HCT116 (cell line): ENCODE data around the gene GCNT3. TPM values are rescaled to one million over a fixed set of nuclear protein-coding genes. Genes with fewer than 3 reads are reported as not detected.

Experiments used
- ATAC-seq: fragments of 200-7000 bp; cut with Tn5 transposase; 2 replicates; pipeline ENCODE4 v1.9.1; 2020; ENCODE audit warnings: mild to moderate bottlenecking, moderate library complexity
- BruUV-seq: library from RNA; stranded (reverse); fragments of 400-500 nt; replicated peaks from 2 replicates; lab custom pipeline; 2021; lab: Mats Ljungman, UMichigan
- CTCF ChIA-PET: fragments of 300-600 bp; sonication (Branson Sonifier 250); formaldehyde crosslinking; loops from one replicate; lab custom pipeline; 2021; ENCODE audit warnings: antibody characterized with exemption; lab: Charles Lee
- POLR2A ChIA-PET: fragments of 300-600, 350-600 bp; sonication (Branson Sonifier 250); formaldehyde crosslinking; loops from one replicate; lab custom pipeline; 2021; ENCODE audit warnings: antibody characterized with exemption; lab: Charles Lee
- RAD21 ChIA-PET, 2 experiments: fragments of 300-600 bp; sonication (Branson Sonifier 250); formaldehyde crosslinking; loops; one replicate each; lab custom pipeline; 2023; ENCODE audit warnings: low total read pairs in 2 of 2; ENCODE audit not compliant: uncharacterized antibody in 2 of 2, unreplicated experiment in 2 of 2, low non-redundant PET in 1 of 2; lab: Charles Lee
- DNase-seq: peaks from one replicate; pipeline ENCODE4 v3.0.0-alpha.2; 2010; ENCODE audit warnings: low read depth, low spot score
- H2AFZ ChIP-seq: fragments of 200-600 bp; shearing (Covaris generic), sonication (generic); 2 replicates; pipeline ENCODE4 v1.6.1; 2017; ENCODE audit warnings: low read depth, mixed run types, mixed read lengths, antibody characterized with exemption, low read length; ENCODE audit not compliant: poor library complexity, severe bottlenecking
- H3K27ac ChIP-seq: 2 replicates; pipeline ENCODE4 v1.5.1; 2012; ENCODE audit warnings: low read depth, low read length
- H3K27me3 ChIP-seq: fragments of 200-600 bp; sonication (generic); 2 replicates; pipeline ENCODE4 v1.6.1; 2016; ENCODE audit warnings: mixed run types, low read length, mixed read lengths; ENCODE audit not compliant: insufficient read depth
- H3K36me3 ChIP-seq, 2 experiments: fragments of 200-500 bp in 1 of 2; fragments of 200-600 bp in 1 of 2; sonication (Bioruptor generic) in 1 of 2; sonication (generic) in 1 of 2; 2 replicates each; pipeline versions ENCODE4 v1.5.1 to v1.6.1; 2014 to 2016; ENCODE audit warnings: low read length in 2 of 2, inconsistent platforms in 1 of 2, mixed read lengths in 1 of 2, mixed run types in 1 of 2; ENCODE audit not compliant: insufficient read depth in 2 of 2, control insufficient read depth in 1 of 2
- H3K4me1 ChIP-seq, 2 experiments: fragments of 200-600 bp in 1 of 2; sonication (generic) in 1 of 2; 2 replicates each; pipeline versions ENCODE4 v1.5.1 to v1.6.1; 2012 to 2017; ENCODE audit warnings: low read length in 2 of 2, inconsistent platforms in 1 of 2, mild to moderate bottlenecking in 1 of 2, mixed read lengths in 1 of 2, mixed run types in 1 of 2, moderate library complexity in 1 of 2; ENCODE audit not compliant: insufficient read depth in 2 of 2, control insufficient read depth in 1 of 2
- H3K4me2 ChIP-seq: fragments of 200-600 bp; sonication (generic); 2 replicates; pipeline ENCODE4 v1.6.1; 2017; ENCODE audit warnings: mixed run types, low read length, mixed read lengths
- H3K4me3 ChIP-seq, 2 experiments: fragments of 200-600 bp in 1 of 2; sonication (generic) in 1 of 2; replicated peaks in 1 of 2; 2 replicates each; pipeline ENCODE4 v1.5.1; 2011 to 2016; ENCODE audit warnings: low read length in 2 of 2, control low read depth in 1 of 2, low read depth in 1 of 2, mild to moderate bottlenecking in 1 of 2, mixed read lengths in 1 of 2, mixed run types in 1 of 2
- H3K79me2 ChIP-seq: fragments of 200-600 bp; sonication (generic); 2 replicates; pipeline ENCODE4 v1.6.1; 2017; ENCODE audit warnings: mild to moderate bottlenecking, mixed run types, low read length, moderate library complexity, mixed read lengths; ENCODE audit not compliant: insufficient read depth
- H3K9ac ChIP-seq: fragments of 200-600 bp; sonication (generic); 2 replicates; pipeline ENCODE4 v1.6.1; 2016; ENCODE audit warnings: low read length, mixed read lengths
- H3K9me2 ChIP-seq: fragments of 200-600 bp; sonication (generic), shearing (Covaris generic); 2 replicates; pipeline ENCODE4 v1.6.1; 2017; ENCODE audit warnings: mixed run types, mild to moderate bottlenecking, moderate library complexity; ENCODE audit not compliant: insufficient read depth
- H3K9me3 ChIP-seq, 2 experiments: fragments of 200-500 bp in 1 of 2; fragments of 200-600 bp in 1 of 2; sonication (Bioruptor generic) in 1 of 2; sonication (generic) in 1 of 2; 2 replicates each; pipeline ENCODE4 v1.6.1; 2014 to 2017; ENCODE audit warnings: low read length in 2 of 2, mixed read lengths in 2 of 2, inconsistent platforms in 1 of 2, low read depth in 1 of 2, mild to moderate bottlenecking in 1 of 2, mixed run types in 1 of 2, moderate library complexity in 1 of 2; ENCODE audit not compliant: control insufficient read depth in 1 of 2, insufficient read depth in 1 of 2
- H4K20me1 ChIP-seq: fragments of 200-600 bp; sonication (generic), shearing (Covaris generic); 2 replicates; pipeline ENCODE4 v1.6.1; 2017; ENCODE audit warnings: mixed run types, mild to moderate bottlenecking, moderate library complexity; ENCODE audit not compliant: insufficient read depth
- CBX3 ChIP-seq: IDR thresholded peaks from 2 replicates; pipeline ENCODE4 v1.6.1; 2012; ENCODE audit warnings: low read depth
- FOSL1 ChIP-seq: IDR thresholded peaks from 2 replicates; pipeline ENCODE4 v1.6.1; 2012; ENCODE audit warnings: low read depth
- MAX ChIP-seq: IDR thresholded peaks from 2 replicates; pipeline ENCODE4 v1.6.1; 2012
- POLR2A ChIP-seq: IDR thresholded peaks from 2 replicates; pipeline ENCODE4 v1.7.0; 2011; ENCODE audit warnings: borderline replicate concordance; ENCODE audit not compliant: insufficient read depth, insufficient read length; ENCODE audit errors: extremely low read depth
- POLR2AphosphoS5 ChIP-seq: IDR thresholded peaks from 2 replicates; pipeline ENCODE4 v1.6.1; 2011; ENCODE audit warnings: mild to moderate bottlenecking, low read depth, low read length, moderate library complexity
- REST ChIP-seq: IDR thresholded peaks from 2 replicates; pipeline ENCODE4 v1.6.1; 2012; ENCODE audit warnings: low read depth
- TCF7L2 ChIP-seq: IDR thresholded peaks from 2 replicates; pipeline ENCODE4 v1.7.0; 2011; ENCODE audit warnings: borderline replicate concordance, inconsistent platforms; ENCODE audit not compliant: insufficient read depth, insufficient read length; ENCODE audit errors: extremely low read depth
- ZFX ChIP-seq: fragments of 450-650 bp; IDR thresholded peaks from 2 replicates; pipeline ENCODE4 v1.6.1; 2017
- ZNF274 ChIP-seq: fragments of 200-500 bp; sonication (Bioruptor generic); IDR thresholded peaks from 2 replicates; pipeline ENCODE4 v1.6.1; 2014; ENCODE audit warnings: mild to moderate bottlenecking, low read depth, low read length, inconsistent platforms
- intact Hi-C: fragments of 100-400 bp; cut with micrococcal nuclease; formaldehyde crosslinking; loops from 2 replicates; pipeline ENCODE4 v1.10.0; 2022
- total RNA-seq: library from RNA; stranded (reverse); gene quantifications from one replicate; pipeline ENCODE4 v1.2.1, GENCODE V29; 2021; ENCODE audit not compliant: unreplicated experiment

The GCNT3 gene
- total RNA-seq, 1 experiment from 2014 or later = 5.6 TPM

- Histone ChIP-seq H3K9ac (no peak overlapping the region), H2AFZ (no peak overlapping the region), H3K9me3 (no peaks in the 10 kb centered on the region), H3K27me3 (no peaks in the 10 kb centered on the region), H3K4me3 (no peak overlapping the region), H4K20me1 (no peaks in the 10 kb centered on the region), H3K4me2 (no peak overlapping the region), H3K9me2 (no peaks in the 10 kb centered on the region), H3K27ac (no peak overlapping the region), H3K79me2 (peaks cover 29% of the 10 kb centered on the region), H3K4me1 (peaks cover 6 to 20% of the 10 kb centered on the region in 2 experiments), H3K36me3 (peaks cover 5 to 8% of the 10 kb centered on the region in 2 experiments; a peak in 3 of 4 replicates)
- TF ChIP-seq POLR2A = no peak
- no peak for TF ChIP-seq ZFX
- no peak for TF ChIP-seq MAX
- TF ChIP-seq FOSL1 = no peak
- no peak for TF ChIP-seq ZNF274
- TF ChIP-seq REST = no peak
- TF ChIP-seq TCF7L2 = no peak
- TF ChIP-seq CBX3 = no peak
- no peak for TF ChIP-seq POLR2AphosphoS5
- BruUV-seq = no TSS peak
- DNase-seq = no peak
- CTCF ChIA-PET = no interaction called here
- ATAC-seq = no peak
- intact Hi-C loops = no loop called here
- POLR2A ChIA-PET = no interaction called here
- RAD21 ChIA-PET = no interaction called here
These were observed 47.8 kb downstream of the GCNT3 start for GRCh38 chr15:59659366-59659765.
